Measurements from ENCODE around the gene TNFSF13.
"Not testable (repeated sequence)": the region's sequence is repeated elsewhere in the genome, so short reads cannot be mapped to it uniquely, and the experiment has no call there.

The TNFSF13 gene

GRCh38 chr17:7588553-7589203 lies 30.1 kb downstream of the TNFSF13 start:
- Histone ChIP-seq H3K27me3 (ENCODE audit: control insufficient read depth, insufficient read depth, low read length) (no peaks in the 10 kb centered on the region), H3K27ac (ENCODE audit: low read length) (no peak overlapping the region), H3K9ac (ENCODE audit: low read length) (no peak overlapping the region), H3K36me3 (ENCODE audit: control insufficient read depth, low read depth, low read length) (peaks cover 33% of the 10 kb centered on the region), H3K4me3 (ENCODE audit: low read length) (peak overlapping the region; percentile 22), H3K9me3 (ENCODE audit: control insufficient read depth, low read depth, low read length) (no peaks in the 10 kb centered on the region), H3K4me1 (ENCODE audit: control insufficient read depth, low read depth, low read length) (peaks cover 17% of the 10 kb centered on the region)

- Histone ChIP-seq H3K4me1 (ENCODE audit: control insufficient read depth, low read depth, low read length) (peaks cover 17% of the 10 kb centered on the region), H3K9ac (ENCODE audit: low read length) (no peak overlapping the region), H3K27ac (ENCODE audit: low read length) (no peak overlapping the region), H3K36me3 (ENCODE audit: control insufficient read depth, low read depth, low read length) (peaks cover 40% of the 10 kb centered on the region), H3K9me3 (ENCODE audit: control insufficient read depth, low read depth, low read length) (no peaks in the 10 kb centered on the region), H3K27me3 (ENCODE audit: control insufficient read depth, insufficient read depth, low read length) (no peaks in the 10 kb centered on the region), H3K4me3 (ENCODE audit: low read length) (peak overlapping the region; percentile 40)
Measured at GRCh38 chr17:7589204-7589868, 30.8 kb downstream of the TNFSF13 start.

- peak within 1 kb of the TSS; percentile 41 for H3K9ac ChIP-seq (ENCODE audit: low read length)
- H3K27me3 ChIP-seq (ENCODE audit: control insufficient read depth, insufficient read depth, low read length): no peaks in the 10 kb centered on the region
- peaks cover 47% of the 10 kb centered on the region for H3K36me3 ChIP-seq (ENCODE audit: control insufficient read depth, low read depth, low read length)
- peaks cover 17% of the 10 kb centered on the region for H3K4me1 ChIP-seq (ENCODE audit: control insufficient read depth, low read depth, low read length)
- no peaks in the 10 kb centered on the region for H3K9me3 ChIP-seq (ENCODE audit: control insufficient read depth, low read depth, low read length)
- peak within 1 kb of the TSS; percentile 40 for H3K4me3 ChIP-seq (ENCODE audit: low read length)
- H3K27ac ChIP-seq (ENCODE audit: low read length): peak within 1 kb of the TSS; percentile 38
Measured at GRCh38 chr17:7589891-7590691, 31.5 kb downstream of the TNFSF13 start, which contains the start of gene SOX15. Gene SOX15 (minus strand): TSS chr17:7590094. CDS start chr17:7589676, 418 bp downstream.

- peak overlapping the region; percentile 41 for H3K9ac ChIP-seq (ENCODE audit: low read length)
- H3K9me3 ChIP-seq (ENCODE audit: control insufficient read depth, low read depth, low read length): no peaks in the 10 kb centered on the region
- H3K4me3 ChIP-seq (ENCODE audit: low read length): peak overlapping the region; percentile 3
- H3K4me1 ChIP-seq (ENCODE audit: control insufficient read depth, low read depth, low read length): peaks cover 17% of the 10 kb centered on the region
- H3K36me3 ChIP-seq (ENCODE audit: control insufficient read depth, low read depth, low read length): peaks cover 53% of the 10 kb centered on the region
- no peaks in the 10 kb centered on the region for H3K27me3 ChIP-seq (ENCODE audit: control insufficient read depth, insufficient read depth, low read length)
- peak overlapping the region; percentile 38 for H3K27ac ChIP-seq (ENCODE audit: low read length)
Measured at GRCh38 chr17:7590743-7591142, 32.2 kb downstream of the TNFSF13 start.

GRCh38 chr17:7591596-7591995 lies 33.0 kb downstream of the TNFSF13 start:
- Histone ChIP-seq H3K27ac (ENCODE audit: low read length) (no peak overlapping the region), H3K4me3 (ENCODE audit: low read length) (no peak overlapping the region), H3K9me3 (ENCODE audit: control insufficient read depth, low read depth, low read length) (no peaks in the 10 kb centered on the region), H3K27me3 (ENCODE audit: control insufficient read depth, insufficient read depth, low read length) (no peaks in the 10 kb centered on the region), H3K9ac (ENCODE audit: low read length) (no peak overlapping the region), H3K4me1 (ENCODE audit: control insufficient read depth, low read depth, low read length) (peaks cover 17% of the 10 kb centered on the region), H3K36me3 (ENCODE audit: control insufficient read depth, low read depth, low read length) (peaks cover 61% of the 10 kb centered on the region)

- H3K9me3 ChIP-seq (ENCODE audit: control insufficient read depth, low read depth, low read length): no peaks in the 10 kb centered on the region
- peaks cover 63% of the 10 kb centered on the region for H3K36me3 ChIP-seq (ENCODE audit: control insufficient read depth, low read depth, low read length)
- no peaks in the 10 kb centered on the region for H3K27me3 ChIP-seq (ENCODE audit: control insufficient read depth, insufficient read depth, low read length)
- H3K4me3 ChIP-seq (ENCODE audit: low read length): no peak overlapping the region
- no peak overlapping the region for H3K27ac ChIP-seq (ENCODE audit: low read length)
- no peak overlapping the region for H3K9ac ChIP-seq (ENCODE audit: low read length)
- H3K4me1 ChIP-seq (ENCODE audit: control insufficient read depth, low read depth, low read length): peaks cover 17% of the 10 kb centered on the region
Measured at GRCh38 chr17:7592422-7593021, 34.0 kb downstream of the TNFSF13 start.

GRCh38 chr17:7593296-7593695 lies 34.7 kb downstream of the TNFSF13 start:
- H3K9ac ChIP-seq (ENCODE audit: low read length): no peak overlapping the region
- H3K4me1 ChIP-seq (ENCODE audit: control insufficient read depth, low read depth, low read length): peaks cover 17% of the 10 kb centered on the region
- H3K27me3 ChIP-seq (ENCODE audit: control insufficient read depth, insufficient read depth, low read length): no peaks in the 10 kb centered on the region
- no peak overlapping the region for H3K4me3 ChIP-seq (ENCODE audit: low read length)
- no peak overlapping the region for H3K27ac ChIP-seq (ENCODE audit: low read length)
- no peaks in the 10 kb centered on the region for H3K9me3 ChIP-seq (ENCODE audit: control insufficient read depth, low read depth, low read length)
- H3K36me3 ChIP-seq (ENCODE audit: control insufficient read depth, low read depth, low read length): peaks cover 58% of the 10 kb centered on the region

- H3K36me3 ChIP-seq (ENCODE audit: control insufficient read depth, low read depth, low read length): peaks cover 80% of the 10 kb centered on the region
- H3K4me3 ChIP-seq (ENCODE audit: low read length): not testable (repeated sequence)
Measured at GRCh38 chr17:7597561-7597960, 39.0 kb downstream of the TNFSF13 start.

GRCh38 chr17:7606280-7606679 lies 47.7 kb downstream of the TNFSF13 start:
- no peak overlapping the region for H3K4me3 ChIP-seq (ENCODE audit: low read length)
- no peak overlapping the region for H3K27ac ChIP-seq (ENCODE audit: low read length)
- no peaks in the 10 kb centered on the region for H3K4me1 ChIP-seq (ENCODE audit: control insufficient read depth, low read depth, low read length)
- H3K36me3 ChIP-seq (ENCODE audit: control insufficient read depth, low read depth, low read length): peaks cover 37% of the 10 kb centered on the region
- H3K9me3 ChIP-seq (ENCODE audit: control insufficient read depth, low read depth, low read length): no peaks in the 10 kb centered on the region
- H3K27me3 ChIP-seq (ENCODE audit: control insufficient read depth, insufficient read depth, low read length): no peaks in the 10 kb centered on the region
- H3K9ac ChIP-seq (ENCODE audit: low read length): no peak overlapping the region

More at GRCh38 chr17:7597561-7597960, 39.0 kb downstream of the TNFSF13 start:
- not testable (repeated sequence) for H3K9ac ChIP-seq (ENCODE audit: low read length); H3K27ac ChIP-seq (ENCODE audit: low read length); H3K4me1 ChIP-seq (ENCODE audit: control insufficient read depth, low read depth, low read length); H3K9me3 ChIP-seq (ENCODE audit: control insufficient read depth, low read depth, low read length); H3K27me3 ChIP-seq (ENCODE audit: control insufficient read depth, insufficient read depth, low read length)

GRCh38 chr17:7610641-7611040 lies 52.1 kb downstream of the TNFSF13 start:
- H3K27me3 ChIP-seq (ENCODE audit: control insufficient read depth, insufficient read depth, low read length): no peaks in the 10 kb centered on the region
- no peak overlapping the region for H3K9ac ChIP-seq (ENCODE audit: low read length)
- H3K4me3 ChIP-seq (ENCODE audit: low read length): no peak overlapping the region
- peaks cover 10% of the 10 kb centered on the region for H3K36me3 ChIP-seq (ENCODE audit: control insufficient read depth, low read depth, low read length)
- H3K9me3 ChIP-seq (ENCODE audit: control insufficient read depth, low read depth, low read length): no peaks in the 10 kb centered on the region
- H3K4me1 ChIP-seq (ENCODE audit: control insufficient read depth, low read depth, low read length): peaks cover 18% of the 10 kb centered on the region
- no peak overlapping the region for H3K27ac ChIP-seq (ENCODE audit: low read length)

Measured in iPS-18a (cell line).